ENCODE results near the gene HAND1.

HAND1 gene

DNA sequence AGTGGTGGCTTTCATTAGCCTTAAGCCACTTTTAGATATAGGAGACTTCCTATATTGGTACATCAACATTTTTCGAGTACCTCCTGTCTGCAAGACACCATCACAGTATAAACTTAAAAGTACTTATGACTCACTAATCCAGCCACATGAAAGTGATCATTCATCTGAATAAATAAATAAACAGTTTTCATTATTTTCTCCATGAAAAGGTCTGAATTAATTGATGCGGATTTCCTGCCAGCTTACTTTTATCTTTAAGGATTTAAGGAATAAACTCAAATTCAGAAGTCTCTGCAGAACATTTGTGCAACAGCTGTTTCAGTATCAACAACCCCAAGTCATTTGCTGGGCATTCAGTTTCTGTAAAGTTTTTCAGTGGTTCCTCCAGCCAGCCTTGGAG is 28.2 kb downstream of the HAND1 start:
- no peak for DNase-seq

DNA sequence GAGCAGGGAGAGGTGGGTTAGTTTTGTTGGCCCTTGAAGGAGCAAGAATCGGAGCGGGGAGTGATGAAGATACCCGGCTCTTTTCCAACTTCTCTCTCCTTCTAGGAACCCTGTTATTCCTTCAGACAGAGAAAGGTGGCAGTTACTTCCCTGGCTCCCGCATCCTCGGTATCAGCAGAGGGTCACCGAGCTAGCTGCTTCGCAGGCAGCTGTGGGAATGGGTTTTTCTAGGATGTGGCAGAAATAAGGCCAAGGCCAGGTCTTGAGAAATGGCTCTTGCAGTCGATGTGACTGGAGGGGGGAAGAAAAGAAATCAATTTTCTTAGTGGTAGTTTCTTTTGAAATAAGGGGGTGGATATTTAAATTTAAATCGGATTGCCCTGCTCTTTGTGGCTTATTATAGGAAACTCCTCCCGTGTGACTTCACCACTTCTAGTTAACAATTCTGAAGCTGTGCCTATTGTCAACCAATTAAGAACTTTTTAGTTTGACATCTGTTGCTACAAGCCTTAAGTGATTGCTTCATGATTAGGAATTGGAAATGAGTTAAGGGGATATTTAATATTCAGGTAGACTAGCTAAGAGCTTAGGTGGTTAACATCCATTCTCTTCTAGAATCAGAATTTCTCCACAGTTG is 30.8 kb downstream of the HAND1 start:
- DNase-seq: no peak

DNA sequence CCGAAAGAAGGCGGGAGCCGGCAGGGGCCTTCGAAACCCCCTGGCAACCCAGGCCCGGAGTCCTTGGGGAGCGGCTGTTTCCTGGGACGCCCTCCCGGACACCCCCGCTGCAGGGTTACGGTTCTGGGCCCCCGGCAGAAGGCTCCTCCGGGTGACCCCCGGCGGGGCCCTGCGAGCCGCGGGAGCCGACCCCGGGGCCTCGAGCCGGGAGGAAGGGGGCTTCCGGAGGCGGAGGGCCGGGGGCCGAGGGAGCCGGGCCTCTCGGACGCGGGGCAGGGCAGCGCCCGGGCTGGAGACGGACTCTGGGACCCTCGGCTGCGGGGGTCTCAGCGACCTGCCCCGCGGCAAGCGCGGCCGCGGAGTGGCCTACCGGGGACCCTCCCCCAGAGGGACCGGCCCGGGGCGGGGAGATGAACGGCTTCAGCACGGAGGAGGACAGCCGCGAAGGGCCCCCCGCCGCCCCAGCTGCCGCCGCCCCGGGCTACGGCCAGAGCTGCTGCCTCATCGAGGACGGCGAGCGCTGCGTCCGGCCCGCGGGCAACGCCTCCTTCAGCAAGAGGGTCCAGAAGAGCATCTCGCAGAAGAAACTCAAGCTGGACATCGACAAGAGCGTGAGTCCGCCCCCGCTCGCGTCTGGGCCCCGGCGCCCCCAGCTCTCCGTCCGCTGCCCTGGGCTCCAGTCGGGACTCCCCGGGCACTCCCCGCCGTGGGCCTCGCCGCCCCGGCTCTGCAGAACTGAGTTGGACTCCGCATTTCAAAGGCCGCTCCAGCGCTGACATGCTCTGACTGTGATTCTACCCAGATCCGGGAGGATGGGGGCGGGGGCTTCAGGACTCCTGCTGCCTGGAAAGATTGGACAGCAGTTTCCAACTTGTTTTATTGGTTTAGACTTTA is 31.6 kb downstream of the HAND1 start:
- peak; percentile 44 for DNase-seq

DNA sequence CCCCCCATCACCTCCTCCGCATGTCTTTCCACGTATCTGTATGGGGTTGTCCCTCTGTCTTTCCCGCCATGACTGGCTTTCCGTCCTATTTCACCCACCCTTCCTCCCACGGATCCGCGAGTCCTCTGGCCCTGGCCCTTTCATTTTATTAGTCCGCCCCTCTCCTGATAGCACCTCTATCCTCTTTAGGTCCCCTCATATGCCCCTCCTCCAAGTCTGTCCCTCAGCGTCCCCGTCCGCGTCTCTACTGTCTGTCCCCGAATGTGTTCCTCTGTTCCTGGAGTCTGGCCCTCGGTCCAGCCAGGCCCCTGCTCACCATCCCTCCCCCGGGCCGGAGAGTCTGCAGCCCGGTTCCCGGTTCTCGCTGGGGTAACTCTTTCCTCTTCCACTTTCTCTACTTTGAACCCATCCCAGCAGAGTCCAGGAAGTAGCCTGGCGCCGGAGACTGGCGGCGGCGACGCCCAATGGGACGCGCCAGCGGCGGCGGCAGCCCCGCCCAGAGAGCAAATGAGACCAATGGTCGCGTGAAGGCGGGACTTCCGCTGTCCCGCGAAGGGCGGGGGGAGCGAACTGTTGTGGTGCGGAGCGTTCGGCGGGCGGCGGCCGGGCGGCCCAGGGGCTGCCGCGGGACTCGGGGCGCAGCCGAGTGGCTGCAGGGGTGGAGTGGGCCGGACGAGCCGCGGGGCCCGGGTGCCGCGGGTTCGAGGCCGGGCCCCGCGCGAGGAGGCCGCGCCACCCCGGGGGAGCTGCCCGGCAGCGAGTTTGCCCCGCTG is 32.4 kb downstream of the HAND1 start, which contains the start of gene SAP30L:
Gene SAP30L (plus strand): TSS at position 576 of the 773 bp plus-strand sequence. CDS start 608 bp downstream, outside the sequence.
- DNase-seq: peak; percentile 97

DNA sequence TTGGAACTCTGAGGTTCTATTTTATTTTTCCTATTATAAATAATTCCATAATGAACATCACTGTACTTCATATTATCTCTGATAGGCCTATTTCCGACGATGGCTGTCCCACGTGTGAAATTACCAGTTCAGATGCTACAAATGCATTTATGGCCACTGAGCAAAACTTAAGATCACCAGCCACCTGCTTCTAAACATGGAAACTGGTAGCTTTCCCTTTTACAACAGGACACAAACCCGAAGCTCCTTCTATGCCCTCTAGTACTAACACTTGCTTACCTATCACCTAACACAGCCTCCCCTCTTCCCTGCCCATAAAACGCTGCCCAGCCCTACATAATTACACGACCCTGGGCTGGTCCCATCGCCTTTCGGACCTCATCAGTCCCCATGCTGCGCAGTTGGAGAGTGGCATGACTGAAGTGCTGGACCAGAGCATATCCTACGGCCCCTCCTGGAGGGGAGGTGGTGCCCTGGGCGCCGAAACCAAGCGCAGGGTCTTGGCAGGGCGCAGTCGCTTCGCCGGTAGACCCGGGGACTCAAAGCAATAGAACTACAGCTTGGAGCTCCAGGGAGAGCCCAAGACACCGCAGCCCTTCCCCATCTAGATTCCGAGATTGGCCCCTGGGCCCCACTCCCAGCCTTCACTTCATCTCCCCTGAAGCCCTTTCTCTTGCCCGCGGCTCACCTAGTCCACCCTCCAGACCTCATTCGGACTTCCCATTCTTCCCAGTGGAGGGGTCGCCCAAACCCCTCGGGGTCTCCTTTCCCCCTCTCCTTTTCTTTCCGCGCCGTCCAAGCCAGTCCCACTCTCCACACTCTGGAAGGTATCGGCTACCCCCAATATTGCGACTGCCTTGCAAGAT is 33.2 kb downstream of the HAND1 start:
- peak; percentile 63 for DNase-seq

DNA sequence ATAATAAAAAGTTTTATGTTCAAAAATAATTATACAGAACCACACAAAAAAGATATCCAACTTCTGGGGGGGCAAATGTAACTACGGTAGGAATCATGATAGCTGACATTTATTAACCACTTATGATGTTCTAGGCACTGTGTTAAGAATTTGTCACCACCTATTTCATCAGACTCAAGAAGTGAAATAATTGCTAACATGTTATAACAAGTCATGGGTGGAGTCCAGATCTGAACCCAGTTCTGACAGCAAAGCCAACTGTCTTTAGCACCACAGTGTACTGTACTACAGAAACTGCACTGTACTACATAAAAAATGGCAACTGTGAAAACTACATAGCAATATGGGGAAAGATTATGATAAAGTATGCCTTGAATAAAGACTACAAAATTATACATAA is 35.2 kb downstream of the HAND1 start:
- DNase-seq: no peak

DNA sequence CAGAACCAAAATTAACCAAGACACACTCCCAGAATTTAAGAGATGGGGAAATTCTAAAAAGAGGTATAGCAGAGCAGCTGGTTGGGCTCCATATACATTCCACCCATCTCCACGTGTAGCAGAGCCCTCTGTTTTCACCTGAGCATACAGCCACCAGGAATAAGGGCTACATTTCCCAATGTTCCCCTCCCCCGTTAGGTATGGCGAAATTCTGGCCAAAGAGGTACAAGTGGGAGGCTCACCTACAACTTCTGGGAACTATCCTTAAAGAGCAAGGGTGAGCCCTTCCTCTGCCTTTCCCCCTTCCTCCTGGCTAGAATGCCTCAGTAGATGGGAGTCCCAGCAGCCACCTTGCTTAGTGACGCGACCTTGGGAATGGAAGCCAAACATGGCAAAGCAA is 37.5 kb downstream of the HAND1 start:
- DNase-seq: no peak

DNA sequence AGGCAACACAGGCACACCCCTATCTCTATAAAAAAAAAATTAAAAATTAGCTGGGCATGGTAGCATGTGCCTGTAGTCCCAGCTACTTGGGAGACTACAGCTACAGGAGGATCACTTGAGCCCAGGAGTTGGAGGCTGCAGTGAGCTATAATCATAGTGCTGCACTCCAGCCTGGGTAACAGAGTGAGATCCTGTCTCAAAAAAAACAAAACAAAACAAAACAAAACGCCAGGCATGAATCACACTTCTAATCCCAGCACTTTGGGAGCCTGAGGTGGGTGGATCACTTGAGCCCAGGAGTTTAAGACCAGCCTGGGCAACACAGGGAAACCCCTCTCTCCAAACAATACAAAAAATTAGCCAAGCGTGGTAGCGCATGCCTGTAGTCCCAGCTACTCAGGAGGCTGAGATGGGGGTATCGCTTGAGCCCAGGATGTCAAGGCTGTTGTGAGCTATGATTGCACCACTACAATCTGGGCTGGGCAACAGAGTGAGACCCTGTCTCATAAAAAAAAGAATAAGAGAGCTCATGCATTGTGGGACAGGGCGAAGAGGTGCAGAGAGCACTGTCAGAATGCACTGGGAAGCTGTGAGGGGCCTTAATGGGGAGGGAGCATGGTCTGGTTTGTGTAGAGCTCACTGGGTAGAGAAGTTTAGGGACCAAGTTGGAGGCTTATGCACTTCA is 40.6 kb downstream of the HAND1 start:
- DNase-seq: no peak

DNA sequence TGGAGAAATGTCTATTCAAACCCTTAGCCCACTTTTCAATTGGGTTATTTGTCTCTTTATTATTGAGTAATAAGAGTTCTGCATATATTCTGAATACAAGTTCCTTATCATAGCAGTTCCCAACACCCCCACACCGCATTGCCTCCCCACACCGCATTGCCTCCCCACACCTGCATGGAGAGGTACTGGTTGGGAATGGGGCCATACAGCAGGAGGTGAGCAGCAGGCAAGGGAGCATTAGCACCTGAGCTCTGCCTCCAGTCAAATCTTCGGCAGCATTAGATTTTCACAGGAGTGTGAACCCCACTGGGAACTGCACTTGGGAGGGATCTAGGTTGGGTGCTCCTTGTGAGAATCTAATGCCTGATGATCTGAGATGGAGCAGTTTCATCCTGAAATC is 42.8 kb downstream of the HAND1 start:
- no peak for DNase-seq

DNA sequence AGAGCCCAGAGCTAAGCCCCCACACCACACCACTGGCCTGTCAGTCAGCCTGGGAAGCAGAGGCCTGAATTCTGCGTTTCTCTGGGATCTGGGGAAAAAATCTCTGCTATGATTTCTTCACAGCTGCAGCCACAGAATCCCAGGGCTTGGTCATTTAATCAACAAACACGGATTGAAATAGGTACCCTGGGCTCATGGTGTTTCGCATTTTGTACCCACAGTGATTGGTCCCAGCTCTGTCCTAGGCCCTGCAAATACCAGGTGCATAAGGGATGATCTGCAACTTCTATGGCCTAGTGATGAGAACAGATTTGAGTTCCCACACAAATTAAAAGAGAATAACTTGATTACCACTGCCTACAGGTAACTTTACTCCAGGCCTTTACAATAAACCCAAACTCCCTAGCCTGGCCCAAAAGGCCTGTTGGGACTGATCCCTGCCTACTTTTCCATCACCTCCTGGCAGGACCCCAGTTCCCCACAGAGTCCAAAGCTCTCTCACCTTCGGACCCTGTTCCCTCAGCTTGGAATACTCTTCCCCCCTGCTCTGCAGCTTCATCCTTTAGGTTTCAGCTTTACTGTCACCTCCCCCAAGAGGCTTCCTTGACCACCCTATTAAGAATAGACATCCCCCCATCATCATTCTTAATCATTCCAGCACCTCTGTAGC is 46.9 kb downstream of the HAND1 start:
- DNase-seq: no peak

DNA sequence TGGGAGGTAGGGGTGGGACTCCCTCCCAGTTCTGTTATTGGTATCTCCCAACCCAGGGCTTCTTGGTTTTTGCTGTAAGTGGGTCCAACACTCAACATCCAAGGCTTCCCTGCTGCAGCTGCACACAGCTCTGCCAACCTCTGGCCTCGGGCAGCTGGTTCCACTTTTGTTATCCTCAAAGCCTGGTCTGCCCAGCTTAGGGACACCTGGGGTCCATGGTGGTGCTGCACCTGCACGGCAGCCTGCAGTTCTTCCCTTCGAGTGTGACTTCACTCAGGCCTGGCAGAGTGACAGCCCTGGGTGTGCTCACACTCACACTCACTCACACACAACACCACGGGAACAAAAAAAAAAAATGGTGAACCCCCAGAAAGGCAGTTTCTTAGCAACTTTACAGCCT is 47.6 kb downstream of the HAND1 start:
- DNase-seq: no peak

DNA sequence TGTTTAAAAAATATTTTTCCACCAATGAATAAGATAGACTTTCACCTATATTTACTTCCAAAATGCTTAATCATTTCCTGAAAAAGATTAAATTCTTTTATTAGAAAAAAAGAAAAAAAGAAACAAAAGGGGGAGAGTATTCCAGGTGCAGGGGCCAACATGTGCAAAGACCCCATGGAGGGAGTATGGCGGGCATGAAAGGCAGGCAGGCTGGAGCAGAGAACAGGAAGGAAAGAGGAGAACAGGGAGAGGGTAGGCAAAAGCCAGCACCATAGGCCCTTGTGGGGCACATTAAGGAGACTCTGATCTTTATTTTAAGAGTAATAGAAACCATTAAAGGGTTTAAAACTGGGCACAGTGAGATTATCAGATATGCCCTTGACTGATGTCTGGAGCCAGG is 48.7 kb downstream of the HAND1 start:
- DNase-seq: no peak

DNA sequence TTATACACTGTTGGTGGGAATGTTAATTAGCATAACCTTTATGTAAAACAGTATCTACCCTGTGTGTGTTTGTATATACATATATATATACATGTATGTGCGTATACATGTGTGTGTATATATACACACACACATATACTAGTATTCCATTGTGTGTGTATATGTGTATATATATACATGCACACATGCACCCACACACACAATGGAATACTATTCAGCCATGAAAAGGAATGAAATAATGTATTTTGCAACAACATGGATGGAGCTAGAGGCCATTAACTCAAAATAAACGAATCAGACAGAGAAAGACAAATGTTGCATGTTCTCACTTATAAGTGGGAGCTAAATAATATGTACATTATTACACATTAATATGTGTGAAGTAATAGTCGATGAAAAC is 49.8 kb downstream of the HAND1 start:
- DNase-seq: no peak

Measured in OCI-M1 (cell line).